Neural cell (in vitro differentiated cells): ENCODE results near the gene PHLDB1. TPM values are rescaled to one million over a fixed set of nuclear protein-coding genes. Genes with fewer than 3 reads are reported as not detected.

Experiments used
- H2AFZ ChIP-seq: fragments of 200-600, 300-800 bp; sonication (generic), shearing (Covaris generic); 2 replicates; pipeline ENCODE4 v1.6.0; 2014; ENCODE audit warnings: low read depth, mild to moderate bottlenecking, antibody characterized with exemption, low read length, moderate library complexity
- H3F3A ChIP-seq: fragments of 200-600 bp; shearing (Covaris generic); 2 replicates; pipeline ENCODE4 v1.6.1; 2016; ENCODE audit warnings: mild to moderate bottlenecking, moderate library complexity, mixed read lengths, antibody characterized with exemption, low read length; ENCODE audit not compliant: insufficient read depth, poor library complexity, severe bottlenecking
- H3K27ac ChIP-seq: fragments of 200-600, 300-800 bp; sonication (generic), shearing (Covaris generic); 2 replicates; pipeline ENCODE4 v1.5.1; 2014; ENCODE audit warnings: mild to moderate bottlenecking, low read length, moderate library complexity
- H3K27me3 ChIP-seq: fragments of 300-800, 200-600 bp; sonication (generic), shearing (Covaris generic); 2 replicates; pipeline ENCODE4 v1.6.0; 2014; ENCODE audit warnings: mild to moderate bottlenecking, low read depth, low read length, moderate library complexity; ENCODE audit not compliant: insufficient read depth
- H3K36me3 ChIP-seq: fragments of 300-800, 200-600 bp; sonication (generic), shearing (Covaris generic); 2 replicates; pipeline ENCODE4 v1.5.1; 2014; ENCODE audit warnings: mild to moderate bottlenecking, antibody characterized with exemption, low read length, moderate library complexity; ENCODE audit not compliant: insufficient read depth
- H3K4me2 ChIP-seq: fragments of 300-800, 200-600 bp; sonication (generic), shearing (Covaris generic); 2 replicates; pipeline ENCODE4 v1.6.0; 2014; ENCODE audit warnings: mild to moderate bottlenecking, low read length
- H3K4me3 ChIP-seq: fragments of 300-800, 200-600 bp; sonication (generic), shearing (Covaris generic); 2 replicates; pipeline ENCODE4 v1.5.1; 2014; ENCODE audit warnings: mild to moderate bottlenecking, low read length, moderate library complexity
- H3K79me2 ChIP-seq: fragments of 200-600 bp; shearing (Covaris generic); replicated peaks from 2 replicates; pipeline ENCODE4 v1.6.0; 2014; ENCODE audit warnings: mild to moderate bottlenecking, low read length, moderate library complexity; ENCODE audit not compliant: insufficient read depth
- H3K9ac ChIP-seq: fragments of 300-800, 200-600 bp; sonication (generic), shearing (Covaris generic); 2 replicates; pipeline ENCODE4 v1.6.1; 2016; ENCODE audit warnings: mild to moderate bottlenecking, low read length, mixed read lengths
- H3K9me2 ChIP-seq: fragments of 200-600 bp; shearing (Covaris generic); 2 replicates; pipeline ENCODE4 v1.6.1; 2016; ENCODE audit warnings: mild to moderate bottlenecking, low read length, mixed read lengths; ENCODE audit not compliant: insufficient read depth
- H3K9me3 ChIP-seq: fragments of 200-600, 300-800 bp; sonication (generic), shearing (Covaris generic); 2 replicates; pipeline ENCODE4 v1.6.1; 2016; ENCODE audit warnings: mild to moderate bottlenecking, mixed run types, low read length, moderate library complexity, mixed read lengths
- H4K20me1 ChIP-seq: fragments of 200-600 bp; shearing (Covaris generic); 2 replicates; pipeline ENCODE4 v1.6.1; 2016; ENCODE audit warnings: mild to moderate bottlenecking, mixed run types; ENCODE audit not compliant: insufficient read depth
- EP300 ChIP-seq: fragments of 450-650 bp; conservative IDR thresholded peaks from 2 replicates; pipeline ENCODE4 v1.6.1; 2014; ENCODE audit warnings: antibody characterized with exemption, mild to moderate bottlenecking, moderate library complexity; ENCODE audit not compliant: poor library complexity, severe bottlenecking
- EZH2 ChIP-seq: fragments of 200-600, 300-800 bp; shearing (Covaris generic), sonication (generic); IDR thresholded peaks from 2 replicates; pipeline ENCODE4 v1.6.1; 2014; ENCODE audit warnings: antibody characterized with exemption, low read length, borderline replicate concordance, mild to moderate bottlenecking; ENCODE audit not compliant: insufficient read depth, poor library complexity, severe bottlenecking
- MXI1 ChIP-seq: fragments of 450-650 bp; conservative IDR thresholded peaks from 2 replicates; pipeline ENCODE4 v1.6.1; 2014; ENCODE audit warnings: antibody characterized with exemption, mild to moderate bottlenecking; ENCODE audit not compliant: poor library complexity, severe bottlenecking
- POLR2AphosphoS5 ChIP-seq: IDR thresholded peaks from 2 replicates; pipeline ENCODE4 v1.6.1; 2012
- RAD21 ChIP-seq: fragments of 450-650 bp; conservative IDR thresholded peaks from 2 replicates; pipeline ENCODE4 v1.6.1; 2014; ENCODE audit warnings: antibody characterized with exemption, mild to moderate bottlenecking, moderate library complexity
- SMC3 ChIP-seq: fragments of 450-650 bp; conservative IDR thresholded peaks from 2 replicates; pipeline ENCODE4 v1.6.1; 2014; ENCODE audit warnings: antibody characterized with exemption, mild to moderate bottlenecking, moderate library complexity; ENCODE audit not compliant: poor library complexity
- TAF1 ChIP-seq: IDR thresholded peaks from 2 replicates; pipeline ENCODE4 v1.6.1; 2012; ENCODE audit warnings: low read depth
- polyA plus RNA-seq: library from polyadenylated mRNA; depleted of rRNA; stranded (reverse); fragments of >200 nt; gene quantifications from 2 replicates; pipeline ENCODE4 v1.2.3, GENCODE V29; 2014
- TF ChIP-seq, protein P1 (sequence below): IDR thresholded peaks from 2 replicates; pipeline ENCODE4 v1.6.1; 2012; ENCODE audit warnings: borderline replicate concordance
- TF ChIP-seq, protein P2 (sequence below): fragments of 450-650 bp; IDR thresholded peaks from 2 replicates; pipeline ENCODE4 v1.5.1; 2014; ENCODE audit warnings: antibody characterized with exemption, mild to moderate bottlenecking, moderate library complexity; ENCODE audit not compliant: poor library complexity, severe bottlenecking

The PHLDB1 gene
- polyA plus RNA-seq, 1 donor from 2014 or later, result 114 TPM

DNA sequence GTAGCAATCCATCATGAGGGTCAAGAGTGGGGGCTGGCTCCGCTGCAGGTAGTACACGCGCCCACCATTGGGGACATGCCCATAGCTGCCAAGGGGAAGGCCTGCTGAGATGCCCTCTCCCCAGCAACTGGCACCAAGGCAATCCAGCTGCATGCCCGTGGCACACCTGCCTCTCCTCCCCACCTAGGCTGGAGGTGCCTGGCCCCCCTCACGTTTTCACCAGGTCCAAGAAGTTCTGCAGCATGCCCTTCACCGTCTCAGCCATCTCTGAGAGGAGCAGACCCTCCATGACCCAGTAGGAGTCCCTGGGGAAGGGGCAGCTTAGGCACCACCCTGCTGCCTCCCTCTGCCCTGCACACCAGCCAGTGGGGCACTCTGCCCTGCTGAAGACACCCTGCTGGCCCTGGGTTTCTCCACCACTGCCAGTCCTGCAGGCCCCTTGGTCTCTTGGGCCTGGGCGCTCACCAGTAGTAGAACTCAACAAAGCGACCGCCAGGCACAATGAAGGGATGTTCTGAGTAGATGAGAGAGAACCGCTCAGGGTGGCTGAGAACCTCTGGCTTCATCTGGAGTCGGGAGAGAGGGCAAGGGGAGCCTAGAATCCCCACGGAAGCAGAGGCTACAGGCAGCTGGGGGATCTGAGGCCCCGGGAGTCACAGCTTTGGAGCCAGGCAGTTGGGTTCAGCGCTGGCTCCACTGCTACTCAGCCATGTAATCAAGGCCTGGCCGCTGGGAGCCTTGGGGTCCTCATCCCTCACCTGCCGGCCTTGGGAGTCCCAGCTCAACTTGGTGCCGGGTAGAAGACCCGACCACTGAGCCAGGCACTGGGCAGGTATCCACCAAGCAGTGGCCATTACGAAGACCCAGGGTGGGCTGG, 54.2 kb downstream of the PHLDB1 start:
- TF ChIP-seq SMC3, result no peak
- TF ChIP-seq EP300, result no peak
- TF ChIP-seq, protein P1, sequence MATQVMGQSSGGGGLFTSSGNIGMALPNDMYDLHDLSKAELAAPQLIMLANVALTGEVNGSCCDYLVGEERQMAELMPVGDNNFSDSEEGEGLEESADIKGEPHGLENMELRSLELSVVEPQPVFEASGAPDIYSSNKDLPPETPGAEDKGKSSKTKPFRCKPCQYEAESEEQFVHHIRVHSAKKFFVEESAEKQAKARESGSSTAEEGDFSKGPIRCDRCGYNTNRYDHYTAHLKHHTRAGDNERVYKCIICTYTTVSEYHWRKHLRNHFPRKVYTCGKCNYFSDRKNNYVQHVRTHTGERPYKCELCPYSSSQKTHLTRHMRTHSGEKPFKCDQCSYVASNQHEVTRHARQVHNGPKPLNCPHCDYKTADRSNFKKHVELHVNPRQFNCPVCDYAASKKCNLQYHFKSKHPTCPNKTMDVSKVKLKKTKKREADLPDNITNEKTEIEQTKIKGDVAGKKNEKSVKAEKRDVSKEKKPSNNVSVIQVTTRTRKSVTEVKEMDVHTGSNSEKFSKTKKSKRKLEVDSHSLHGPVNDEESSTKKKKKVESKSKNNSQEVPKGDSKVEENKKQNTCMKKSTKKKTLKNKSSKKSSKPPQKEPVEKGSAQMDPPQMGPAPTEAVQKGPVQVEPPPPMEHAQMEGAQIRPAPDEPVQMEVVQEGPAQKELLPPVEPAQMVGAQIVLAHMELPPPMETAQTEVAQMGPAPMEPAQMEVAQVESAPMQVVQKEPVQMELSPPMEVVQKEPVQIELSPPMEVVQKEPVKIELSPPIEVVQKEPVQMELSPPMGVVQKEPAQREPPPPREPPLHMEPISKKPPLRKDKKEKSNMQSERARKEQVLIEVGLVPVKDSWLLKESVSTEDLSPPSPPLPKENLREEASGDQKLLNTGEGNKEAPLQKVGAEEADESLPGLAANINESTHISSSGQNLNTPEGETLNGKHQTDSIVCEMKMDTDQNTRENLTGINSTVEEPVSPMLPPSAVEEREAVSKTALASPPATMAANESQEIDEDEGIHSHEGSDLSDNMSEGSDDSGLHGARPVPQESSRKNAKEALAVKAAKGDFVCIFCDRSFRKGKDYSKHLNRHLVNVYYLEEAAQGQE, result no peak
- no peak for TF ChIP-seq POLR2AphosphoS5
- TF ChIP-seq TAF1, result no peak
- TF ChIP-seq, protein P2, sequence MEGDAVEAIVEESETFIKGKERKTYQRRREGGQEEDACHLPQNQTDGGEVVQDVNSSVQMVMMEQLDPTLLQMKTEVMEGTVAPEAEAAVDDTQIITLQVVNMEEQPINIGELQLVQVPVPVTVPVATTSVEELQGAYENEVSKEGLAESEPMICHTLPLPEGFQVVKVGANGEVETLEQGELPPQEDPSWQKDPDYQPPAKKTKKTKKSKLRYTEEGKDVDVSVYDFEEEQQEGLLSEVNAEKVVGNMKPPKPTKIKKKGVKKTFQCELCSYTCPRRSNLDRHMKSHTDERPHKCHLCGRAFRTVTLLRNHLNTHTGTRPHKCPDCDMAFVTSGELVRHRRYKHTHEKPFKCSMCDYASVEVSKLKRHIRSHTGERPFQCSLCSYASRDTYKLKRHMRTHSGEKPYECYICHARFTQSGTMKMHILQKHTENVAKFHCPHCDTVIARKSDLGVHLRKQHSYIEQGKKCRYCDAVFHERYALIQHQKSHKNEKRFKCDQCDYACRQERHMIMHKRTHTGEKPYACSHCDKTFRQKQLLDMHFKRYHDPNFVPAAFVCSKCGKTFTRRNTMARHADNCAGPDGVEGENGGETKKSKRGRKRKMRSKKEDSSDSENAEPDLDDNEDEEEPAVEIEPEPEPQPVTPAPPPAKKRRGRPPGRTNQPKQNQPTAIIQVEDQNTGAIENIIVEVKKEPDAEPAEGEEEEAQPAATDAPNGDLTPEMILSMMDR, result no peak
- no peak for TF ChIP-seq RAD21
- TF ChIP-seq MXI1, result no peak
- no peak for TF ChIP-seq EZH2
- Histone ChIP-seq H3K4me2 (no peak overlapping the region), H3K9me3 (no peaks in the 10 kb centered on the region), H3K9ac (no peak overlapping the region), H3F3A (no peaks in the 10 kb centered on the region), H3K27ac (no peak overlapping the region), H4K20me1 (no peaks in the 10 kb centered on the region), H3K36me3 (no peaks in the 10 kb centered on the region), H3K79me2 (no peaks in the 10 kb centered on the region), H3K9me2 (no peaks in the 10 kb centered on the region), H2AFZ (no peak overlapping the region), H3K27me3 (no peaks in the 10 kb centered on the region), H3K4me3 (no peak overlapping the region)

DNA sequence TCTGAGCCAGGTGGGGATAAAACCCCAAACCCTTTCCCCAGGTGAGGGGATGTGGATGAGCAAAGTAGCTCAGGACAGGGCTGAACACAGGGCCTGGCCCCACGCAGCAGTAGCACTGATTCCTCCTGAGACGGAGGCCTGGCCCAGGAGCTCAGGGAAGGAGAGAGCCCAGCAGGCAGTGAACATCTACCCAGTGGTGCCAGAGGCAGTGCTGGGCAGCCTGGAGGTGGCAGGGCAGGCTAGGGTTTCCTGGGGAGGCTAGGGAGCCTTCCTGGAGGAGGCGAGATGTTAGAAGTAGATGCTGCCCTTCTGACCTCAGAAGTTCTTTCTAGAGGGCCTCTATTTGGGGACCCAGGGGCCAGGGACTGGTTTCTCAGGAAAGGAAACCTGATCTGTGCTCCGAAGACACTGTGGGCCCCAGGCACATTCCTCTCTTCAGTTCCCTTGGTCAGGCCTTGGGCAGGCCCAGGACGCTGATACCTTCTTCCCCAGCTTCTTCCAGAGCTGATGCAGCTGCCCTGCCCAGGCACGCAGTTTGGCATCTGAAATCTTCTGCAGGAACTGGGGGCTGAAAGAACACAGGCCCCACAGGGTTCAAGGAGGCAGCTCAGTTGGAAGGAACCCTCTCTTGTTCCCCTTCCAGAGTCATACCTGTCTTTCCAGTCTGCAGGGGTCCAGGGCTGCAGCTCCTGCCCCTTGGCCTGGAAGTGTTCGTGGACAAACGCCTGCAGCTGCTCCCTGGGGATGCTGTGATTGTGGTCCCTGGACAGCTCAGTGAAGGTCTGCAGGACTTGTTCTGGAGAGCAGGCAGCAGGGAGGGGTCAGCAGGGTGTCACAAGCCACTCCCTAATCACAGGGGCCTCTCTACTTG, 55.2 kb downstream of the PHLDB1 start:
- Histone ChIP-seq H2AFZ (no peak overlapping the region), H3K9ac (no peak overlapping the region), H3K79me2 (no peaks in the 10 kb centered on the region), H3K9me2 (no peaks in the 10 kb centered on the region), H3F3A (no peaks in the 10 kb centered on the region), H4K20me1 (no peaks in the 10 kb centered on the region), H3K9me3 (no peaks in the 10 kb centered on the region), H3K27me3 (no peaks in the 10 kb centered on the region), H3K27ac (no peak overlapping the region), H3K36me3 (no peaks in the 10 kb centered on the region), H3K4me2 (no peak overlapping the region), H3K4me3 (no peak overlapping the region)
- TF ChIP-seq RAD21 (no peak), SMC3 (no peak), EP300 (no peak), POLR2AphosphoS5 (no peak), MXI1 (no peak)
- TF ChIP-seq, protein P2, result no peak
